H1 (cell line): ENCODE measurements around the gene TMIGD2. TPM values are rescaled to one million over a fixed set of nuclear protein-coding genes. Genes with fewer than 3 reads are reported as not detected.

ENCODE experiments used
- CHD7 ChIP-seq: fragments of 300-600 bp; sonication (generic); IDR thresholded peaks from 2 replicates; pipeline ENCODE4 v1.7.1; 2012; ENCODE audit warnings: low read length, moderate library complexity, mild to moderate bottlenecking, inconsistent platforms; ENCODE audit not compliant: insufficient replicate concordance
- polyA plus RNA-seq, 7 experiments: library from polyadenylated mRNA; depleted of rRNA in 3 of 7; stranded (reverse) in 5 of 7; unstranded in 2 of 7; fragments of >200 nt in 5 of 7; fragments of 200-250 nt in 2 of 7; gene quantifications; 1 replicate in 5 of 7; 2 replicates in 1 of 7; 4 replicates in 1 of 7; pipeline versions ENCODE4 v1.2.1 to v1.2.3, GENCODE V29; 2011 to 2013; ENCODE audit warnings: missing spikeins in 2 of 7, mixed read lengths in 2 of 7
- total RNA-seq: library from RNA; stranded (reverse); fragmentation: NEBNext Ultra II Directional; extraction: Animal tissue kit (Norgen Biotek cat#: 25700); gene quantifications from 2 replicates; pipeline ENCODE4 v1.2.1, GENCODE V29; 2021

Gene TMIGD2
- total and polyA plus RNA-seq, 2 of the 8 experiments (the other 6 are each of a cell fraction or from before 2014, with no cell fraction given), result 0.39 to 0.41 TPM

- no peak for TF ChIP-seq CHD7
Measured at GRCh38 chr19:4326215-4326836, 24.1 kb upstream of the TMIGD2 start (continued).
